Peyer's patch (tissue), 4 donors: ENCODE measurements around the gene PTPRQ.

Source experiments
- CTCF ChIP-seq, 6 experiments: fragments of 450-650 bp in 4 of 6; fragments of 200-600 bp in 2 of 6; sonication (generic) in 1 of 6; IDR thresholded peaks; one replicate each; pipeline ENCODE4 v1.5.1; 2017 to 2019; ENCODE audit warnings: antibody characterized with exemption in 6 of 6, mild to moderate bottlenecking in 3 of 6, moderate library complexity in 1 of 6
- POLR2A ChIP-seq, 2 donors: fragments of 450-650 bp; IDR thresholded peaks; one replicate each; pipeline ENCODE4 v1.5.1; 2017; ENCODE audit warnings: antibody characterized with exemption in 2 of 2, mild to moderate bottlenecking in 2 of 2, moderate library complexity in 2 of 2

GRCh38 chr12:80582431-80582830, 138.4 kb downstream of the PTPRQ start:
- TF ChIP-seq CTCF (IDR thresholded peaks at IDR 0.05) (no peak), POLR2A (IDR thresholded peaks at IDR 0.05) (no peak)
